Esophagus muscularis mucosa (tissue), 4 donors: ENCODE results near the gene BORCS8. TPM values are rescaled to one million over a fixed set of nuclear protein-coding genes. Genes with fewer than 3 reads are reported as not detected.

Experiments used
- DNase-seq: peaks from one replicate; pipeline ENCODE4 v3.0.0-alpha.2; 2017; ENCODE audit errors: extremely low spot score
- H3K27ac ChIP-seq, 4 donors: fragments of 200-600 bp; sonication (generic); replicated peaks in 1 of 4; 1 replicate in 3 of 4; 2 replicates in 1 of 4; pipeline ENCODE4 v1.5.1; 2016 to 2019; ENCODE audit warnings: mild to moderate bottlenecking in 1 of 4
- H3K27me3 ChIP-seq, 4 donors: fragments of 200-600 bp; sonication (generic); one replicate each; pipeline versions ENCODE4 v1.5.1 to v1.6.0; 2016 to 2019
- H3K36me3 ChIP-seq, 4 donors: fragments of 200-600 bp; sonication (generic); one replicate each; pipeline ENCODE4 v1.5.1; 2016 to 2019
- H3K4me1 ChIP-seq, 4 donors: fragments of 200-600 bp; sonication (generic); one replicate each; pipeline ENCODE4 v1.5.1; 2016 to 2019
- H3K4me3 ChIP-seq, 4 donors: fragments of 200-600 bp; sonication (generic); 1 replicate in 2 of 4; 2 replicates in 2 of 4; pipeline ENCODE4 v1.5.1; 2016 to 2019; ENCODE audit warnings: mild to moderate bottlenecking in 4 of 4, moderate library complexity in 1 of 4
- H3K9me3 ChIP-seq, 4 donors: fragments of 200-600 bp; sonication (generic); 1 replicate in 3 of 4; 2 replicates in 1 of 4; pipeline ENCODE4 v1.5.1; 2016 to 2019
- EP300 ChIP-seq: sonication (generic); formaldehyde crosslinking; IDR thresholded peaks from one replicate; pipeline ENCODE4 v1.6.1; 2017; ENCODE audit warnings: antibody characterized with exemption
- POLR2A ChIP-seq: fragments of 450-650 bp; IDR thresholded peaks from one replicate; pipeline ENCODE4 v1.6.1; 2017; ENCODE audit warnings: antibody characterized with exemption, moderate library complexity, mild to moderate bottlenecking, low read depth
- POLR2AphosphoS5 ChIP-seq, 2 donors: sonication (generic); formaldehyde crosslinking; IDR thresholded peaks; one replicate each; pipeline ENCODE4 v1.6.1; 2017; ENCODE audit warnings: antibody characterized with exemption in 2 of 2
- WGBS: methylation state at CpG from one replicate; pipeline ENCODE4 v1.1.5; 2018; 5-methylcytosine and 5-hydroxymethylcytosine counted together
- intact Hi-C: fragments of 100-400 bp; cut with DNase I; formaldehyde crosslinking; loops from one replicate; pipeline ENCODE4 v1.15.1; 2023
- total RNA-seq, 4 donors: library from RNA; depleted of rRNA; stranded (reverse); fragments of >200 nt; gene quantifications; one replicate each; pipeline versions ENCODE4 v1.1.0 to v1.2.1, GENCODE V29; 2016
- TF ChIP-seq, protein P1 (sequence below), 3 experiments: fragments of 200-600 bp in 2 of 3; fragments of 450-650 bp in 1 of 3; sonication (generic) in 2 of 3; IDR thresholded peaks; one replicate each; pipeline ENCODE4 v1.5.1; 2017 to 2019; ENCODE audit warnings: antibody characterized with exemption in 3 of 3, mild to moderate bottlenecking in 2 of 3, moderate library complexity in 1 of 3

BORCS8 gene
- total RNA-seq, 4 donors from 2014 or later = 10.8 to 16.1 (median 12.5) TPM

DNA sequence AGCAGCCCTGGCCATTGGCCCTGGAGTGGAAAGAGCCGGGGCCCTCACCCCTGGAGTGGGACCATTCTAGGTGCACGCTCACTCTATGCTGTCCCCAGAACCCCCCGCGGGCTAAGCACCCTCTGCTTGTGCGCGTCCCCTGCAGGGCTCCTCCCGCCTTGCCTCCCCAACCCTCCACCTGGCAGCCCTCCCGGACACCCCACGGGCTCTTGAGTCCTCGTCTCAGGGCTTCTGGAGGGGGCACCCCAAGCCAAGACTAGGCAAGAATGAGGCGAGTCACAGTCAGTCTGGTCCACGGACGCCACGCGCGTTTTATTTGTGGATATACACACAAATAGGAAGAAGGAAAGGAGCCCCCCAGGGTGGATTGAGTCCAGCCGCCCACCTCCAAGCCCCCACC is 46.7 kb downstream of the BORCS8 start:
- TF ChIP-seq POLR2AphosphoS5 (IDR thresholded peaks at IDR 0.05) (no peak), EP300 (no peak), POLR2A (no peak)
- TF ChIP-seq, protein P1, sequence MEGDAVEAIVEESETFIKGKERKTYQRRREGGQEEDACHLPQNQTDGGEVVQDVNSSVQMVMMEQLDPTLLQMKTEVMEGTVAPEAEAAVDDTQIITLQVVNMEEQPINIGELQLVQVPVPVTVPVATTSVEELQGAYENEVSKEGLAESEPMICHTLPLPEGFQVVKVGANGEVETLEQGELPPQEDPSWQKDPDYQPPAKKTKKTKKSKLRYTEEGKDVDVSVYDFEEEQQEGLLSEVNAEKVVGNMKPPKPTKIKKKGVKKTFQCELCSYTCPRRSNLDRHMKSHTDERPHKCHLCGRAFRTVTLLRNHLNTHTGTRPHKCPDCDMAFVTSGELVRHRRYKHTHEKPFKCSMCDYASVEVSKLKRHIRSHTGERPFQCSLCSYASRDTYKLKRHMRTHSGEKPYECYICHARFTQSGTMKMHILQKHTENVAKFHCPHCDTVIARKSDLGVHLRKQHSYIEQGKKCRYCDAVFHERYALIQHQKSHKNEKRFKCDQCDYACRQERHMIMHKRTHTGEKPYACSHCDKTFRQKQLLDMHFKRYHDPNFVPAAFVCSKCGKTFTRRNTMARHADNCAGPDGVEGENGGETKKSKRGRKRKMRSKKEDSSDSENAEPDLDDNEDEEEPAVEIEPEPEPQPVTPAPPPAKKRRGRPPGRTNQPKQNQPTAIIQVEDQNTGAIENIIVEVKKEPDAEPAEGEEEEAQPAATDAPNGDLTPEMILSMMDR (IDR thresholded peaks at IDR 0.05) = no peak
- H3K27ac ChIP-seq = no peak overlapping the region
- 80% methylated on average over 10 of the region's 17 CpGs for WGBS

DNA sequence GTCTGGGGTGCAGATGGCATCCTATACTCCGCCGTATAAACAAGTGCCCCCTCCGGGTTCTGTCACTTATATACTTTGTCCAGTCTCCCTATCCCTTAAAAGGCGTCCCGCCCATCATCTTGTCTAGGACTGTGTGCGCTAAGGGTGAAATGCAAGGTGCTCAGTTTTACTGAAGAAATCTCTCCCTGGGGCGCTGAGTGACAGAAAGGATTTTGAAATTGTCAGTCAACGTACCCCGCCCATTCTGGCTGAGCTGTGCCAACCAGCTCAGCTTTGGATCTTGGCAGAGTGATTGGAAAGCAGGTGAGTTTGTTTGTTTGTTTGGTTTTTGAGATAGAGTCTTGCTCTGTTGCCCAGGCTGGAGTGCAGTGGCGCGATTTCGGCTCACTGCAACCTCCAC is 49.6 kb downstream of the BORCS8 start:
- H3K9me3 ChIP-seq = no peaks in the 10 kb centered on the region
- H3K4me1 ChIP-seq = peaks cover 9 to 20% (median 15%) of the 10 kb centered on the region in 4 donors
- no peaks in the 10 kb centered on the region for H3K27me3 ChIP-seq
- TF ChIP-seq, protein P1 (IDR thresholded peaks at IDR 0.05) = no peak
- TF ChIP-seq POLR2AphosphoS5 (IDR thresholded peaks at IDR 0.05) (no peak), EP300 (no peak), POLR2A (no peak)
- intact Hi-C loops = no loop called here
- DNase-seq = no peak
- 96% methylated on average over 12 of the region's 12 CpGs for WGBS
- no peak overlapping the region for H3K4me3 ChIP-seq
- H3K36me3 ChIP-seq = peaks cover 0 to 11% (median 9%) of the 10 kb centered on the region in 4 donors
- H3K27ac ChIP-seq = no peak overlapping the region

More for the DNA sequence above, 46.7 kb downstream of the BORCS8 start:
- intact Hi-C loops = no loop called here
- peaks cover 4 to 11% (median 8%) of the 10 kb centered on the region in 4 donors for H3K4me1 ChIP-seq
- no peaks in the 10 kb centered on the region for H3K9me3 ChIP-seq
- peak overlapping the region in 1 of 4 donors; percentile 32 for H3K4me3 ChIP-seq
- DNase-seq = no peak
- no peaks in the 10 kb centered on the region for H3K27me3 ChIP-seq
- H3K36me3 ChIP-seq = peaks cover 7 to 36% (median 23%) of the 10 kb centered on the region in 4 donors

DNA sequence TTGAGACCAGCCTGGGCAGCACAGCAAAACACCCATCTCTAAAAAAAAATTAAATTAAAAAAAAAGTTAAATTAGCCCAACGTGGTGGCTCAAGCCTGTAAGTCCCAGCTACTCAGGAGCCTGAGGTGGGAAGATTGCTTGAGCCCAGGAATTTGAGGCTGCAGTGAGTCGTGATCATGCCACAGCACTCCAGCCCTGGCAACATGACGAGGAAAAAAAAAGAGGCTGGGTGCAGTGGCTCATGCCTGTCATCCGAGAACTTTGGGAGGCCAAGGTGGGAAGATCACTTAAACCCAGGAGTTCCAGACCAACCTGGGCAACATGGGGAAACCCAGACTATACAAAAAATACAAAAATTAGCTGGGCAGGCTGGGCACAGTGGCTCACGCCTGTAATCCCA is 51.5 kb downstream of the BORCS8 start:
- no peak for DNase-seq
- peaks cover 8 to 16% (median 14%) of the 10 kb centered on the region in 4 donors for H3K4me1 ChIP-seq
- H3K36me3 ChIP-seq = no peaks in the 10 kb centered on the region
- intact Hi-C loops = no loop called here
- TF ChIP-seq POLR2A (no peak), EP300 (no peak), POLR2AphosphoS5 (IDR thresholded peaks at IDR 0.05) (no peak)
- TF ChIP-seq, protein P1 (IDR thresholded peaks at IDR 0.05) = no peak
- H3K4me3 ChIP-seq = no peak overlapping the region
- 72% methylated on average over 5 of the region's 5 CpGs for WGBS
- no peaks in the 10 kb centered on the region for H3K9me3 ChIP-seq
- H3K27me3 ChIP-seq = no peaks in the 10 kb centered on the region
- H3K27ac ChIP-seq = no peak overlapping the region

DNA sequence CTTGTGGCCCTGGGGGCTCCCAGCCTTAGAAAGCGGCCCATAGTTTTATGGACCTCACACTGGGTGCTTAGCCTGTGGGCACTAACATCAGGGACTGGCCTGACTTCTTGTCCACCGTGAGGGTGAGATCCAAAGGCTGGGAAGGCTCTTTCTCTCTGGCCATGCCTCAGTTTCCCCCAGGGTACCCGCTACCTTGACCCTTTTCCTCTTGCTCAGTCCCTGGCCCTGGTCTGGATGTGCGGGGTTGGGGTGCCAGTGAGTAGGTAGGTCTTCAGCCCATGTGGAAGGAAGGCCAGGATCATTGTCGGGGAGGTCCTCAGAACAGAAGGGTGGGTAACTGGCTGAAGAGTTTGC is 52.1 kb downstream of the BORCS8 start:
- H3K4me1 ChIP-seq = peaks cover 8 to 22% (median 15%) of the 10 kb centered on the region in 4 donors
- H3K36me3 ChIP-seq = no peaks in the 10 kb centered on the region
- no peak for DNase-seq
- H3K27ac ChIP-seq = no peak overlapping the region
- TF ChIP-seq POLR2A = no peak
- TF ChIP-seq POLR2AphosphoS5 (IDR thresholded peaks at IDR 0.05) = no peak
- no peak for TF ChIP-seq EP300
- no peak overlapping the region for H3K4me3 ChIP-seq
- 50% methylated on average over 5 of the region's 5 CpGs for WGBS
- intact Hi-C loops = loop anchor here (5.0 kb wide), 1 partner anchor 88 kb away; no protein-coding TSS in a partner anchor
- H3K9me3 ChIP-seq = no peaks in the 10 kb centered on the region
- H3K27me3 ChIP-seq = no peaks in the 10 kb centered on the region

DNA sequence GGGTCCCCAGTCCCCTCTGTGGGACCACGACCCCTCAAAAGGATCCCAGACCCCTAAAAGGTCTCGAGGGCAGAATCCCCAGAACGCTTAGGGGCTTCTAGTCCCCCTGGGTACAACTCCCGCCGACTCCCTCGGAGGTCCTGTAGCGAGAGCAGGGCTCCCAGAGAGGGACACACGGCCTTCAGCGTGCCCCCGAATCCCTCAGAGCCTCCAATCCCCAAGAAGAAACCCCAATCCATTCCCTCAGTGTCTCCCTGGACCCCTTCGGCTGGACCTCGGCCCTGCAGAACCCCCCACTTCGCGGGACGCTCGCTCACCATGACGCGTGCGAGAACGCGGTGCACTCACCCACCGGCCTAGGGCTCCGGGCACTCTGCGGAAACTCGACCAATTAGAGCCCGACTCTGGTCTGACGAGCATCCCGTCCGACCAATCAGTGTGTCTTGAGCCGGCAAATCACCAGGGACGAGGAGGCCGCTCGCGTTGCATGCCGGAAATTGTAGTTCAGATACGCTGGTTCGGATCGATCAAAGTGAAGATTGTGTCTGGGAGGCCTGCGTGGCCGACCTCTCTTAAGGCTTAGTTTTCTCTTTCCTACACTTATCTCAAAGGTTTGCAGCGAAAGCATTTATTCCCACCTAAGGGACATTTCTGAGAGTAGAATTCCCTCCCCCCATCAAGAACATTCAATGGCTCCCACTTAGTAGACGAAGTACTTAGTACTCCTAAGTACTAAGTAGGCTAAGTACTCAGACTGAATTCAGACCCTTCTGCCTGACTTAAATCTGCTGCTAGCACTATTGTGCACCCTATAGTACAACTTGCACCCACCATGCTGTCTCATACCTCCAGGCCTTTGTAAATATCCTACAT is 53.6 kb downstream of the BORCS8 start, which contains the start of gene TMEM161A:
Gene TMEM161A (minus strand): TSS at position 370 of the 873 bp plus-strand sequence. CDS start 50 bp downstream, at position 320.
- intact Hi-C loops = loop anchor here (5.0 kb wide), 1 partner anchor 86 kb away; no protein-coding TSS in a partner anchor
- peak within 1 kb of the TSS; percentile 46 to 82 (median 80) for H3K27ac ChIP-seq
- H3K9me3 ChIP-seq = no peaks in the 10 kb centered on the region

More for the DNA sequence above, 53.6 kb downstream of the BORCS8 start, which contains the start of gene TMEM161A:
- Histone ChIP-seq H3K4me3 (peak within 1 kb of the TSS; percentile 65 to 84 (median 82)), H3K36me3 (no peaks in the 10 kb centered on the region), H3K4me1 (peaks cover 8 to 27% (median 17%) of the 10 kb centered on the region in 4 donors), H3K27me3 (no peaks in the 10 kb centered on the region)
- DNase-seq = peak; percentile 99
- WGBS = 5% methylated on average over 19 of the region's 42 CpGs
- TF ChIP-seq POLR2AphosphoS5 (IDR thresholded peaks at IDR 0.05) (peak; percentile 85 to 87), EP300 (no peak), POLR2A (peak; percentile 26)
